NCI-H2029 (cell line): ENCODE results near the gene ADCY9.
"Not testable (repeated sequence)": the region's sequence is repeated elsewhere in the genome, so short reads cannot be mapped to it uniquely, and the experiment has no call there.

Experiments used
- DNase-seq: peaks from one replicate; lab custom pipeline; 2025; lab: John Stamatoyannopoulos, UW

Gene ADCY9

DNA sequence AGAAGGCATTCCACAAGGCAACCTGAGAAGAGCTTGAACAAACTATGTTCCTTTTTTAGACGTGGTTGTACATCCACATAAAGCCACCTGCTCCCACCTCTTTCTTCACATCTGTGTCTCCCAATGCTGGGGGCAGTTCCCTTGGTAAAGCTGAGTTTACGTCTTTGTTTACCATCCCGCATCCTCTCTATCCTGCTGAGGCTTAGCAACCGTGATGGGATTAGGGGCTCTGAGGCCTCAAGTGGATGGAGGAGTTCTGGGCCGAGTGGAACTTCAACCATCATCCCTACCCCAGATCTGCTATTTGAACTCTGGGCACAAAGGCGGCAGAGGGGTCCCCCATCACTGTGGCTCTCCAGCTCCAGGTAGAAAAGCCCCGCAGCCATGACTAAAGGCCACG is 141.5 kb downstream of the ADCY9 start:
- no peak for DNase-seq

DNA sequence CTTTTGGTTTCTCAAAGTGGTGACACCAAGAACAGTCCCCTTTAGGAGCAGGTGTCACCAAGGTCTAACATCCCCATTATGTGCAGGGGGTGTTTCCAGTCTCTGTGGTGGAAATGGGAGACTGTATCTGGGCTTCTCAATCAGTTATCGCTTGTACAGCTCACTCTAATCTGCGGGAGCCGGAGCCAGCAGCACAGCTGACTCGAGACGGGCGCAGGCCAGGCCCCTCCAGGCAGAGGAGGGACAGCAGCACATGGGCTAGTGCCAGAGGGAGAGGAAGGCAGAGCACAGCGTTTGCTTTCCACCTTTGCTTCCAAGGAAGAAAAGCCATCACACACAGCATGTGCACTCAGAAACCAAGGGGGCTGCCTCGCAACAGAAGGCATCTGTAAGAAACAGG is 144.5 kb downstream of the ADCY9 start:
- no peak for DNase-seq

DNA sequence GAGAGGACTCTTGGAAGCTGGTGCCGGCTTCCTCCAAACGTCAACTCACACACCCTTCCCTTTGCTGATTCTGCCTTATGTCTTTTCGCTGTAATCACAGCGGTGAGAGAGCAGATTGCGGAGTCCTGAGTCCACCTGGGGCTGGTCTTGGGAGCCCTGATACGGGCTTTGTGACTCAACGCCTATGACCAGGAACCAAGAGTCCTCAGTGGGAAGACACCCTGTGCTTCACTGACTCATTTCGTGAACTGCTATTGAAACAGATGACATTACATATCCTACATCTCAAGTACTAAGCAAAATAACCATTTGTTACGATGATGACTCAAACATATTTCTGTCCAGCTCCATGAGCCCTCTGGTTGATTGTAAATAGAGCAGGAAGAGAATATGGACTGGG is 145.0 kb downstream of the ADCY9 start:
- DNase-seq, result no peak

DNA sequence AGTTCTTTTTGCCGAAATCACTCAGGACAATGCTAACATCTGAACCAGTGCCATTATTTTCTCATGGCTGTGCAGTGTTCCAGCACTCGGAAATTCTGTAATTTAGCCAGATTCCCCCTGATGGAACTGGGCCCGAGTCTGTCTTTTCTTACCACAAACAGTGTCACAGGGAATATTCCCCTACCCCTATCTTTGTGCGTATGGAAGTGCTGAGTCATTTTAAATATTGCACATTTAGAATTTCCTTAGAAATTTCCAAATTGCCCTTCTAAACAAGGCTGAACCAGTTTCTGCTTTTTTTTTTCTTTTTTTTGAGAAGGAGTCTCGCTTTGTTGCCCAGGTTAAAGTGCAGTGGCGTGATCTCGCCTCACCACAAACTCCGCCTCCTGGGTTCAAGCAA is 147.7 kb downstream of the ADCY9 start:
- no peak for DNase-seq

DNA sequence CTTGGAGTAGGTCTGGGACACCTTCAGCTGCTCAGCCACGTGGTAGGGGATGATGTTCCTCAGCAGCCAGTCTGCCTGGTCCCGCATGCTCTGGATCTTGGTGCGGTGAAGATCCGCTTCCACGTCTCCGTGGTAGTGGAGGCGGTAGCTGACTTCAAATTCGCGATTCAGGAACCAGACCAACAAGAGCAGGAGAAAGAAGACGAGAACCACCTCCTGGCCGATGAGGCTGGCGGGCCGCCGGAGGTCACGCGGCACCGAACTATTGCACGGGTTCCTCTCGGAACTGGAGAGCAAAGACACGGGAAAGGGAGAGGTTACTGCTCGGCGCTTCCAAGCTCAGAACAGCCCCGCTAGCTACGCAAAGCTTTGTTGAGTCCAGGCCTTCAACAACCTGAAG is 149.6 kb downstream of the ADCY9 start:
- DNase-seq, result no peak

DNA sequence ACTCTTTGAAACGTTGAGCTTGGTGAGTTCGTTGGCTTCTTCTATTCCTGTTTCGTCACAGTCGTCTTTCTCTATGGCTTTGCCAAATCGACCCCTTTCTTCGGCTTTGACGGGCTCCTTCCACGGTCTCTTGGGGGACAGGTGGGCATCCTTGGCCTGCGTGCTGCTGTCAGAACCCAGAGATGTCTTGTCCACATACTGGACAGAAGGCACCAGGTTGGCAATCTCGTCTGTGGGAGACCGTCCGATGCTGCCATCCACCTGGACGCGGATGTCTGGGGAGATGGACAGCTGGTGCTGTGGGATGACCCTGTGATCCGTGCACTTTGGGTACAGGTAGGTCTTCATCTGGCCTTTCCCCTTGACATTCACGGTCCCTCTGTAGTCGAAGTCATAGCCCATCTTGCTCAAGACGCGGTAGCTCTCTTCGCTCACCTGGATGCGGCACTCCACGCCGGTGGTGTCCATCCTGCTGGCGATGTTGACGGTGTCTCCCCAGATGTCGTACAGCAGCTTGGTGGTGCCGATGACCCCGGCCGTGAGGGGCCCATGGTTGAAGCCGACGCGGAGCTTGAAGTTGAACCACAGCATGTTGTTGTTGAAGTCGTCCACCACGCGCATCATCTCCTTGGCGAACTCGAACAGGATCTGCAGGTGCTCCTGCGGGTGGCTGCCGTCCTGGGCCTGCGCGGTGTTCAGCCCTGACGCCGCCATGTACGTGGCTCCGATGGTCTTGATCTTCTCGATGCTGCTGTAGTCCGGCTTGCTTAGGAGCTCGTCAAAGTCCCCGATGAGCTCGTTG is 150.3 kb downstream of the ADCY9 start:
- DNase-seq, result no peak

DNA sequence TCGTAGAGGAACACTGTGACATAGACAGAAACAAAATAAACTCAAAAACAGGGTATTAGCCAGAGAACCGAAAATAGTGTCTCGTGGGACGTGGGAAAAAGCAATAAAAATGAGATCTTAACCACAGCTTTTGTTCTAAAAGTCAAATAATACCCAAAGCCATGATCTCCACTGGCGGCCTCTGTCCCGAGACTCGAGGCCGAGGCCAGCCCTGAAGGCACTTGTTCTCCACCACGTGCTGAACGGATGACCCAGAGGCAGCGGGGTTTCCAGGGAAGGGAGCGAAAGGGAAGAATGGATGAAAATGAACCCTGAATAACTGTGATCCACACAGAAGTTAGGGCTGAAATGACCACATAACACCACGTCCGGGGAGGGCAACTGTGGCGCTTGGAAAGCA is 150.9 kb downstream of the ADCY9 start:
- DNase-seq, result no peak

DNA sequence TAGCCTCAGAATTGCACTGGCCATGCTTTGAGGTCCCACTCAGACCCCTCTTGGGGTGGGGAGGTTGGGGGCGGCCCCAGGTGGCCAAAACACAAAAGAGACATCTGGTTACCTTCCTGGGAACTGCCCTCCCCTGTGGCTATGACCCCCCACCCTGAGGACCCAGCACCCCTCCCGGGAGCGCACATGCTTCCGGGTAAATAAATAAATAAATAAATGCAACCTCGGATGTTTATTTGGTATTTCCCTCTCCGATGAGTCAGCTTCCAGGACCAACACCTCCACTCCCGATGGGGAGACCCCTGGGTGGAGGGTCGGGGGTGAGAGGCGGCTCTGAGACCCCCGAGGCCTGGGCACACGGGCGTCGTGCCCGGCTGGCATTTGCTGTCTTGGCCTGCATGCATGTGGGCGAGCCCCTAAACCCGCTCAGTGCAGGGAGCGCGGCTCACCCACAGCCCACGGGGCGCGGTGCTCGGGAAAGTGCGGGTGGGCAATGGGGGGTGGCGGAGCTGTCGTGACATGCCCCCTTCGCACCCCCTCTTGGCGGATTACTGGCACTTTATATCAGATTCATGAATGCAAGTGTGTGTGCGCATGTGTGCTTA is 151.5 kb downstream of the ADCY9 start:
- DNase-seq, result no peak

DNA sequence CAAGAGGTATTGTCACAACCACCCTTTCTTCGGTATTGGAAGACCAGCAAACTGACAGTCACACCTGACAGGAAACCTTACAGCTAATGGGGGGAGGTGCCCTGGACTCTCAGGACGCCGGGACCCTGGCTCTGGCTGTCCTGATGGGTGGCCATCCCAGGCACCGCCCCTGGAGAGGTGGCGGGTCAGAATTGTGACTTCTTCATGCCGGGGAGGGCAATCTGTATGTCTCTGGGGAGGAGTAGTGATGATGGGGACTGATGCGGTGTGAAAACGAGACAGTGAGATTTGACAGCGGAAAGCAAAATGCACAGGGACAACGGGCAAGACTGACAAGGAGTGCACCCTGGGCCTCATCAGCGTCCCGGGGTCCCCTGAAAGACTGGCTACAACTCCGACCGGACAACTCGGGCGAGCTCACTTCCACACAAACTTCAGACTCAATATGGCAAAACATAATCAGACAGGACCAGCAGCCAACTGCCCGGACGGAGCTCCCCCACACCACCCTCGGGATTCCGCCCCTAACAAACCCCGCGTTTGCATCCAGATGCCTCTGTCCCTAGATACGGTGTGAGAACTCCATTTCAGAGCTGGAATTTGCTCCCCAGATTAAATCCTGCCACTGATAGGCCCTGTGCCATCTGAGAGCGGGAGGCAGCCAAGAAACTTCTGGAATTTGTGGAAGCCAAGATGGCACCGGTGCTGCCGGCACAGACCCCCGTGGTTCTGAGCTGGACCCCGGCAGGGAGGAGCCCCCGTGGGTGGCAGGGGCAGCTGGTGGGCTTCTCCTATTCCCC is 152.2 kb downstream of the ADCY9 start:
- no peak for DNase-seq

DNA sequence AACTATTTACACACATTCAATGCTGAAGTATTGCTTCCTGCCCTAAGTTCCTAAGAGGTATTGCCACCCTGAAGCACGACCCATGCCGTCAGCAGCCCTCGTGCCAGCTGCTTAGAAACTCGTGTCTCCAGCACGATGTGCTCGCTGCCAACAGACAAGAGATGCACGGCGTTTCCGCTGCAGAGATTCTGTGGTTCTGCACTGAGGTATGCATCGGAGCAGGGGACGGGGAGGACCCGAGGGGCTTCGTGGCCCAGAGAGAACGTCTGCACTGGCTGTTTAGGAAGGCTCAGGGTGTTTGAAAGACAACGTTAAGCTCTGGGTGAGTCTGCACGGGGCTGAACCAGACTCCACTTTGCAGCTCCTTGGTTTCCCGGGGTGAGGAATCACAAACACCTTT is 153.0 kb downstream of the ADCY9 start:
- peak; percentile 61 for DNase-seq

DNA sequence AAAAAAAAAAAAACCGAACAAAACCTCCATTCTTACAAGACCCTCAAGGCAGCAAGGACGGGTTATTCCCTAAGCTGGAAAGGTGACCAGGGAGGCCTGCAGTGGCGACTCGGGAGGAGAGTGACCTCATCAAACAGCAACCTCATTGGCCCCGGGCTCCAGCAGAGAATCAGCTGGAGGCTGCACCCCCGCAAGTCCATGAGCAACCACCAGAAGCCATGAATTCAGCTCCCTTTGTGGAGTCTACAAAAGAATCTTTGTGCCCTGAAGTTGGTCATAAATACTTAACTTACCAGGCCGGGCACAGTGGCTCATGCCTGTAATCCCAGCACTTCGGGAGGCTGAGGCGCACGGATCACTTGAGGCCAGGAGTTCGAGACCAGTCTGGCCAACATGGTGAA is 154.8 kb downstream of the ADCY9 start:
- no peak for DNase-seq

DNA sequence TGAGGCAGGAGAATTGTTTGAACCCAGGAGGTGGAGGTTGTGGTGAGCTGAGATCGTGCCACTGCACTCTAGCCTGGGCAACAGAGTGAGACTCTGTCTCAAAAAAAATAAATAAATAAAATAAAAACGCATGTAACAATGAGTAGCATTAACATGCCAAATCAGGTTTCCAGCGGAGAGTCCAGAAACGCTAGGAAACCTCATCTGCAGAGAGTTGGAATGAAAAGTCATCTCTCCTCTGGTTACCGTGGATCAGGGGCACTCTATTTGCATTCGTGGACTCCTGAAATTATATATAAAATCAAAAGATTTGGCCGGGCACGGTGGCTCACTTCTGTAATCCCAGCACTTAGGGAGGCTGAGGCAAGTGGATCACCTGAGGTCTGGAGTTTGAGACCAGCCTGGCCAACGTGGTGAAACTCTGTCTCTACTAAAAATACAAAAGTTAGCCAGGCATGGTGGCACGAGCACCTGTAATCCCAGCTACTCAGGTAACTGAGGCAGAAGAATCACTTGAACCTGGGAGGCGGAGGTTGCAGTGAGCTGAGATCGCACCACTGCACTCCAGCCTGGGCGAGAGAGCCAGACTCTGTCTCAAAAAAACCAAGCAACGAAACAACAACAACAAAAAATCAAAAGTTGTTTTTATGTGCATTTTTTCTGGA is 156.2 kb downstream of the ADCY9 start:
- not testable (repeated sequence) for DNase-seq

DNA sequence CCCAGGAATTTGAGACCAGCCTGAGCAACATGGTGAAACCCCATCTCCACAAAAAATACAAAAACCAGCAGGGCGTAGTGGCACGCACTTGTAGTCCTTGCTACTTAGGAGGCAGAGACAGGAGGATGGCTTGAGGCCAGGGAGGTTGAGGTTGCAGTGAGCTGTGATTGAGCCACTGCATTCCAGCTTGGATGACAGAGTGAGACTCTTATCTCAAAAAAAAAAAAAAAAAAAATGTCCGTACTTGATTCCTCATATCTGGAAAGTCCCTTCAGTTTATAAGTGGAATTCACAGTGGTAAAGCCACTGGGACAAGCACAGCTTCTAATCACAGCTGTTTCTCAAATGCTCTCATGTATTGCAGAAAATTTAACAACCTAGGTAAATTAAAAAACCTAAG is 157.1 kb downstream of the ADCY9 start:
- no peak for DNase-seq

DNA sequence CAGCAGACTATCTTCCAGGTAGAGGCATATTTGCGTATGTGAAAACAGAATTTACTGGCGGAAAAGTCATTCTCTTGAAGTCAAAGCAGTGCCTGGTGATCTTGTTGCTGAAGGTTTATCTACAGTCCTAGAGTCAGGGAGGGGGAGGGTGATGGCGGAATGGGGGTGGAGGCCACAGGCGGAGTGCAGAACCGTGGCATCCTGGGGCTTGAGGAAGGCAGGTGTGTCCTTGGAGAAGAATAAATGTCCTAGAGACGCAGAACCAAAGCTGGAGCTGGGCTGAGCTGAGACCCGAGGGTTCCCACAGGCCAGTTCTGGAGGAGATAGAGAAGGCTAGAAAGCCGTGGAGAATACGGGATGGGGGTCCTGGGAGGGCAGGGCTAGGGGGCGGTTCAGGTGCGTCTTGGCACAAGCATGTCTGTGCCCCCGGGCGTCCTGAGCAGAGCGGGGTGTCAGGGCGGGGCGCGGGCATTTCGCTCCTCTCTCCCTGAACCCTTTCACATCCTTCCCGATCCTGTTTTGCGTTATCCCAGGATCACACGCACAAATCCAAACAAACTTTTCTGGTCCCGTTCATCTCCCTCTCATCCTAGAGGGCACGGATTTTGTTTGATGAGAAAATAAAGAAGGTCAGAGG is 158.8 kb downstream of the ADCY9 start:
- no peak for DNase-seq

DNA sequence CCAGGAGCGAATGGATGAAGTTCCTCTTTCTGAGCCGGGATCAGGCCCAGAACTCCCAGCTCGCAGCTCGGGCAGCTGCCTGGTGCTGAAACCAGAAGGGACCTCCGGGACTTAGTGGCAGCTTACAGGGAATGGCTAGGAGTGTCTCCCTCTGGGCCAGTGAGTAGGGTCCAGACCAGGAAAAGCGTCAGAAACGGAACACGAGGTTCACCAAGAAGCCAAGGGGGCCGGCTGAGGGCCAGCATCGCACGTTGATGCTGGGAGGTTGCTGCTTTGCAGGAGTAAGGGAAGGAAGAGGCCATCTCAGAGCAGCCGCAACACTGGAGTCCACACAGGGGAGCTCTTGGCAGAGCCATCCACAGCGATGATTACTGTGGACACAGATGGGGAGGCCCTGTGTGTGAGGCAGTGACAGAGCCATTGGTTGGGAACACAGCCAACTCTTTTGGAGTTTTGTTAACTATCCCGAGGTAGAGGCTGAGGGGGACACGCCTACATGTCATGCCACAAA is 161.8 kb downstream of the ADCY9 start:
- no peak for DNase-seq

DNA sequence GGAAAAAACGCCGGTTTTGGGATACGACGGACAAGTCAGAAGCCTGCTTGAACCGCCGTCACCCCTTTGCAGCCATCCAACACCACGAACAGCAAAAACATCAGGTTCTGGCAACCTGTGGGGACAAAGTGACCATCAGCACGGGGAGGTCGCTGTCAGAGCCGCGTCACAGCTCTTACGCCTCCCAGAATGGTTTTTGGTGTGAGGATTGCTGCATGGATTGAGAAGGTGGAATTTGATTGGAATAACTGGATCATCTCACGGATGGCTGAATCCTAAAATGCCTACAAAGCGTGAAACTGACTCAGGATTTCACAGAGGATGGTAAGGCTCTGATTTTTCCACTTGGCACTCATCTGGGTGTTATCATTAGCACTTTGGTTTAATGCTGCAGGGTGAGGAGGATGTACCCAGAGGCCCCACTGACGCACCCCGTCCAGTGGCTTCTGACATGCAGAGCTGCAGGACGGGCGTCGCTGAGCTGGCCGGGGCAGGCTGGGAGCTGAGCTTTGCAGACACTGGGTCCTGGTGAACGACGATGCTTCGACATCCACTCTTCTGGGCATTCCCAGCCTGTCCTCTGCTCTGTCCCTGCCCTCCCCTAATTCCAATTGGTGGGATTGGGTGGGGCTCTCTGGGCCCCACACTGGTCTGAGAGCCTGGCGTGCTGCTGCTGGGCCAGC is 162.4 kb downstream of the ADCY9 start:
- DNase-seq, result no peak

DNA sequence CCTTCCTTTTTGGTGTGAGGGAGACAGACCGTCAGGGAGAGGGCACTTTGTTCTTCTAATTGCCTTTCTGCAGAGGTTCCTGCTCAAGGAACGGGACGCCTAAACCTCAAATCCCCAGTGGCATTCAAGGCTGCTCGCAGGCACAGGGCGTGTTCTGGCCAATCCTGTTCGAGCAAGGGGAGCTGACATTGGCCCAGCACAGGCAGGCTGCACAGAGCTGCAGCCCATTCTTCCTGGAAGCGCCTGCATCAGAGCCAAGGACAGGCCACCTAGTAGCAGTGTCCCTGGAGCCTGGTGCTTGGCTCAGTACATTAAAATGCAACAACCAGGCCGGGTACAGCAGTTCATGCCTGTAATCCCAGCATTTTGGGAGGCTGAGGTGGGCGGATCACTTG is 163.5 kb downstream of the ADCY9 start:
- no peak for DNase-seq

DNA sequence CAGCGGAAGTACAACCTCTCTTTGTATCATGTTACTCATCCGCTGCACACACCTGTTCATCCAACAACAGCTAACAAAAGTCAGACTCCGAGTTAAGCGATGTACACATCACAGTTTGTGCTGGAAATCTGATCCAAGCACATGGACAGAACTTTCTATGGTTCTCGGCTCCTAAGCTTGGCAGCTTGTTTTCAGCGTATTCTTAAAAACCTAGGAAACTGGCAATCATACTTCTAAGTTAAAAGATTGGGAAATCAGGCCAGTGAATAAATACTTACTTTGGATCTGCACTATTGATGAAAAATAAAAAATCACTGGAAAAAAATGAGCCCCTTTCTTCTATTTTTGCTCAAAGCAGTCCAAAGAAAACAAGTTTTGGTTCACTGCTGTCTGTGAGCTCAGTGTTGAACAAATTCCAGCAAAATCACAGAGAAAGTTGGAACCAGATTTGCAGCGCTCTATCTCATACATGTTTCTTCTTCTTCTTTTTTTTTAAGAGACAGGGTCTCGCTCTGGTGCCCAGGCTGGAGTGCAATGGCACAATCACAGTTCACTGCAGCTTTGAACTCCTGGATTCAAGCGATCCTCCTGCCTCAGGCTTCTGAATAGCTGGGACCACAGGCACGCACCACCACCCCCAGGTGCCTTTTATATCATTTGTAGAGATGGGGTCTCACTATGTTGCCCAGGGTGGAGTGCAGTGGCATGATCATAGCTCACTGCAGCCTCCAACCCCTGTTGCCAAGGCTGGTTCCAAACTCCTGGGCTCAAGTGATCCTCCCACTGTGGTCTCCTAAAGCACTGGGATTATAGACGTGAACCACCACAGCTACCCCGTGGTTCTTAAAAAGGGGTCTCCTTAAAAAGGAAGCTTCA is 164.1 kb downstream of the ADCY9 start:
- no peak for DNase-seq

DNA sequence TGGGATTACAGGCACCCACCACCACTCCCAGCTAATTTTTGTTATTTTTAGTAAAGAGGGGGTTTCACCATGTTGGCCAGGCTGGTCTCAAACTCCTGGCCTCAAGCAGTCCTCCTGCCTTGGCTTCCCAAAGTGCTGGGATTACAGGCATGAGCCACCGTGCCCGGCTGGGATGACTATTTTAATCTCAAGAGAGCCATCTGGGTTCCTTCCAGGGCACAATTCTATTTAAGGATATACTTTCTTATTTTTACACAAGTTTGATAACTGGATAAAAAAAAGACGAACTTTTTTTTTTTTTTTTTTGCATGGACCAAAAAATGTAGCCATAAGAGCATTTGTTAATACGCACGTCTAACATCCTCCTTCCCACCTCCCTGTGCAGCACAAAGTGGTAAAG is 164.9 kb downstream of the ADCY9 start:
- not testable (repeated sequence) for DNase-seq
